OCI-LY1 (cell line): Measurements from ENCODE around the gene ABCB6.

Experiments
- CTCF ChIP-seq: fragments of 200-600 bp; sonication (generic), shearing (Covaris generic); IDR thresholded peaks from 2 replicates; pipeline ENCODE4 v1.5.1; 2017; ENCODE audit warnings: mild to moderate bottlenecking, antibody characterized with exemption, low read length, moderate library complexity, mixed read lengths
- EZH2 ChIP-seq: fragments of 200-600 bp; sonication (generic), shearing (Covaris generic); IDR thresholded peaks from 2 replicates; pipeline ENCODE4 v1.8.0; 2017; ENCODE audit warnings: borderline replicate concordance, mixed run types, mild to moderate bottlenecking, antibody characterized with exemption, low read length, moderate library complexity, mixed read lengths

- TF ChIP-seq CTCF (no peak), EZH2 (no peak)
Observed at GRCh38 chr2:219209236-219210195, 9.2 kb downstream of the ABCB6 start.
